Subcutaneous adipose tissue (tissue), 4 donors: ENCODE data around the gene C11orf24. TPM values are rescaled to one million over a fixed set of nuclear protein-coding genes. Genes with fewer than 3 reads are reported as not detected.

Source experiments
- CTCF ChIP-seq: fragments of 450-650 bp; IDR thresholded peaks from one replicate; pipeline ENCODE4 v1.5.1; 2016; ENCODE audit warnings: low read depth, mild to moderate bottlenecking, control low read depth, antibody characterized with exemption, moderate library complexity
- total RNA-seq, 4 donors: library from RNA; depleted of rRNA; stranded (reverse); fragments of >200 nt; gene quantifications; one replicate each; pipeline ENCODE4 v1.1.0, GENCODE V29; 2016

The C11orf24 gene
- total RNA-seq, 4 donors from 2014 or later, result 10.2 to 27.1 (median 20.2) TPM

- TF ChIP-seq CTCF, result no peak
These were observed 11.1 kb upstream of the C11orf24 start for GRCh38 chr11:68282861-68283230.

GRCh38 chr11:68282141-68282860 lies 10.5 kb upstream of the C11orf24 start:
- TF ChIP-seq CTCF, result no peak

- TF ChIP-seq CTCF, result no peak
These were observed 7.9 kb upstream of the C11orf24 start for GRCh38 chr11:68279676-68280075.

GRCh38 chr11:68276861-68277260 lies 5.1 kb upstream of the C11orf24 start:
- no peak for TF ChIP-seq CTCF

GRCh38 chr11:68275721-68276507 lies 4.1 kb upstream of the C11orf24 start:
- TF ChIP-seq CTCF, result no peak

GRCh38 chr11:68274306-68274705 lies 2.5 kb upstream of the C11orf24 start:
- no peak for TF ChIP-seq CTCF

- TF ChIP-seq CTCF, result no peak
These were observed 1.4 kb upstream of the C11orf24 start for GRCh38 chr11:68273026-68273738.
